ENCODE results near the gene DUSP8.

GRCh38 chr11:1520209-1520662, 51.8 kb downstream of the DUSP8 start:
- no peak for TF ChIP-seq POLR2A (IDR thresholded peaks at IDR 0.05; ENCODE audit: borderline replicate concordance, extremely low read depth, insufficient read depth, insufficient read length)
- no peak for TF ChIP-seq JUND (IDR thresholded peaks at IDR 0.05)
- no peak for TF ChIP-seq EGR1 (IDR thresholded peaks at IDR 0.05; ENCODE audit: low read depth)
- no peak for TF ChIP-seq ZNF274 (IDR thresholded peaks at IDR 0.05; ENCODE audit: low read depth, low read length)
- TF ChIP-seq CTCF (IDR thresholded peaks at IDR 0.05 in 2 of 3, conservative IDR thresholded peaks at IDR 0.05 in 1 of 3; ENCODE audit: borderline replicate concordance in 1 of 3, insufficient read depth in 1 of 3, low read depth in 2 of 3, low read length in 2 of 3), result no peak
- TF ChIP-seq, protein P1, sequence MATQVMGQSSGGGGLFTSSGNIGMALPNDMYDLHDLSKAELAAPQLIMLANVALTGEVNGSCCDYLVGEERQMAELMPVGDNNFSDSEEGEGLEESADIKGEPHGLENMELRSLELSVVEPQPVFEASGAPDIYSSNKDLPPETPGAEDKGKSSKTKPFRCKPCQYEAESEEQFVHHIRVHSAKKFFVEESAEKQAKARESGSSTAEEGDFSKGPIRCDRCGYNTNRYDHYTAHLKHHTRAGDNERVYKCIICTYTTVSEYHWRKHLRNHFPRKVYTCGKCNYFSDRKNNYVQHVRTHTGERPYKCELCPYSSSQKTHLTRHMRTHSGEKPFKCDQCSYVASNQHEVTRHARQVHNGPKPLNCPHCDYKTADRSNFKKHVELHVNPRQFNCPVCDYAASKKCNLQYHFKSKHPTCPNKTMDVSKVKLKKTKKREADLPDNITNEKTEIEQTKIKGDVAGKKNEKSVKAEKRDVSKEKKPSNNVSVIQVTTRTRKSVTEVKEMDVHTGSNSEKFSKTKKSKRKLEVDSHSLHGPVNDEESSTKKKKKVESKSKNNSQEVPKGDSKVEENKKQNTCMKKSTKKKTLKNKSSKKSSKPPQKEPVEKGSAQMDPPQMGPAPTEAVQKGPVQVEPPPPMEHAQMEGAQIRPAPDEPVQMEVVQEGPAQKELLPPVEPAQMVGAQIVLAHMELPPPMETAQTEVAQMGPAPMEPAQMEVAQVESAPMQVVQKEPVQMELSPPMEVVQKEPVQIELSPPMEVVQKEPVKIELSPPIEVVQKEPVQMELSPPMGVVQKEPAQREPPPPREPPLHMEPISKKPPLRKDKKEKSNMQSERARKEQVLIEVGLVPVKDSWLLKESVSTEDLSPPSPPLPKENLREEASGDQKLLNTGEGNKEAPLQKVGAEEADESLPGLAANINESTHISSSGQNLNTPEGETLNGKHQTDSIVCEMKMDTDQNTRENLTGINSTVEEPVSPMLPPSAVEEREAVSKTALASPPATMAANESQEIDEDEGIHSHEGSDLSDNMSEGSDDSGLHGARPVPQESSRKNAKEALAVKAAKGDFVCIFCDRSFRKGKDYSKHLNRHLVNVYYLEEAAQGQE (IDR thresholded peaks at IDR 0.05; ENCODE audit: low read depth), result no peak

All from HCT116 (cell line).